NOMO-1 treated with dmso at 0.1 percent for 144 hours (cell line): Measurements from ENCODE around the gene TLE2.
"Not testable (repeated sequence)": the region's sequence is repeated elsewhere in the genome, so short reads cannot be mapped to it uniquely, and the experiment has no call there.

Experiments used
- DNase-seq: peaks from one replicate; lab custom pipeline; 2025; ENCODE audit not compliant: unreplicated experiment; lab: John Stamatoyannopoulos, UW

TLE2 gene

DNA sequence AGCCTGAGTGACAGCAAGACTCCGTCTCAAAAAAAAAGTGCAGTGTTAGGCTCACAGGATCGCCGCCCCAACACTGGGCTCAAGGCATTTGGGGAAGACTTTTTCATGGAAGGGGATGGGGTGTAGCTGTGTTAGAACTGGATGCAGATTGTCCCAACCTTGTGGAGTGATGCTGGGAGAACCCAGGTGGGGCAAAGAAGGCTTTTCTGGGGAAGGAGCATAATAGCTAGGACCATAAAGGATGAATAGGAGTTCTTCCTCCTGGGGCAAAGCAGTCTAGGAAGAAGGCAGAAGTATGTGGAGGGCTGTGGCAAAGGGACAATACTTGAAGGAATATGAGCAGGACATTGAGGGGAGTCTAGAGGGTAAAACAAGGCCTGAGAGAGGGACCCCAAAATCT, 40.5 kb downstream of the TLE2 start:
- DNase-seq, result no peak

- DNase-seq, result no peak
Measured at GRCh38 chr19:2987797-2988196, 41.3 kb downstream of the TLE2 start.

GRCh38 chr19:2986951-2987524, 42.0 kb downstream of the TLE2 start:
- DNase-seq, result no peak

GRCh38 chr19:2984215-2984528, 44.9 kb downstream of the TLE2 start:
- no peak for DNase-seq

GRCh38 chr19:2983351-2984214, 45.5 kb downstream of the TLE2 start:
- DNase-seq, result no peak

- no peak for DNase-seq
Measured at GRCh38 chr19:2982983-2983350, 46.1 kb downstream of the TLE2 start.

- DNase-seq, result no peak
Measured at GRCh38 chr19:2982561-2982960, 46.5 kb downstream of the TLE2 start.

DNA sequence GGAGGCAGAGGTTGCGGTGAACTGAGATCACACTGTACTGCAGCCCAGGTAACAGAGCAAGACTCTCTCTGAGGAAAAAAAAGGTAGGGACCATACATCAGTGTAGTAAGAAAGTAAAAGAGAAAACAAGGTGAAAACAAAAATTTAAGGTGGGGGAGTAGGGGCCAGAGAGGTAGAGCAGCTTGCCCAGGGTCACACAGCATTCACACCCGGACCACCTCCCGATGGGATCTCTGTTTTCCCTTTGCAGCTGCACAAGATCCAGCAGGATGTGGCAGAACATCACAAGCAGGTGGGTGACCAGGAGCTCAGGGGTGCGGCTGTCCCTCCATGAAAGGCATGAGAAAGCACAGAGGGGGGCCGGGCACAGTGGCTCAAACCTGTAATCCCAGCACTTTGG, 47.2 kb downstream of the TLE2 start:
- DNase-seq, result no peak

- DNase-seq, result no peak
Measured at GRCh38 chr19:2978772-2979171, 50.3 kb downstream of the TLE2 start.

DNA sequence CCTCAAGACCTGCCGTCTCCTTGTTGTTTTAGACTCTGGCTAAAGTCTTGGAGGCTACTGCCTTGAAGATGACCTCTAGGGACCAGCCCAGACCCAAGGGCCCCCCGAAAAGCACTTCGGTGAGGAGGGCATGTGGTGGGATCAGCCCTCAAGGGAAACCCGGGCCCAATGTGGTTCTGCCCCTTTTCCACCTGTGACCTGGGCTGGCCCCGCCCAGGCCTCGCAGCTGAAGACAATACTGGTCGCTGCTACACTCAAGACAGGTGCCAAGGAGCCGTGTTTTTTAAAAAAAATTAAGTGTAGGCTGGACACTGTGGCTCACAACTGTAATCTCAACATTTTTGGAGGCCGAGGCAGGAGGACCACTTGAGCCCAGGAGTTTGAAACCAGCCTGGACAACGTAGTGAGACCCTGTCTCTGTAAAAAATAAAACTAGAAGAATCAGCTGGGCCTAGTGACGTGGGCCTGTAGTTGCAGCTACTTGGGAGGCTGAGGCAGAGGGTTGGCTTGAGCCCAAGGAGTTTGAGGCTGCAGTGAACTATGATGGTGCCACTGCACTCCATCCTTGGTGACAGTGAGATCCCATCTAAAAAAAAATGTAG, 50.8 kb downstream of the TLE2 start:
- no peak for DNase-seq

- no peak for DNase-seq
Measured at GRCh38 chr19:2977746-2978138, 51.3 kb downstream of the TLE2 start.

- peak; percentile 95 for DNase-seq
Measured at GRCh38 chr19:2977001-2977745, 51.9 kb downstream of the TLE2 start, which contains the start of gene TLE6. Gene TLE6, plus strand, starts transcription at chr19:2977564. Its CDS starts 670 bp downstream, at chr19:2978234.

- no peak for DNase-seq
Measured at GRCh38 chr19:2976609-2977000, 52.5 kb downstream of the TLE2 start.

GRCh38 chr19:2974342-2975041, 54.6 kb downstream of the TLE2 start:
- no peak for DNase-seq

DNA sequence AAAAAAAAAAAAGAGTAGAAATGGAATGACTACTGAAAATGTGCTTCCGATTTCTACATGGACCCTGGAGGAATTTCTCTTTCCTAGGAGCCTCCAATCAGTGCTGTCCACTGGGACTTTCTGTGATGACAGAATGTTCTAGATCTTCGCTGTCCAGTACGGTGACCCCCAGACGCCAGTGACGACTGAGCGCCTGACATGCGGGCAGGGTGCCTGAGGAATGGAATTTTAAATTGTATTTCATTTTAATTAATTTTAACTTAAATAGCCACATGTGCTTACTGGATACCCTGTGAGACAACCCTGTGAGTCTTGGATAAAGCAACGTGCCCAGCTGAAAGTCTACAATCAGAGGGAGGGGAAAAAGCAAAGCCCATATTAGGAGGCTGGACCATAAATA, 55.9 kb downstream of the TLE2 start:
- DNase-seq, result no peak

GRCh38 chr19:2970201-2970835, 58.8 kb downstream of the TLE2 start:
- DNase-seq, result no peak

DNA sequence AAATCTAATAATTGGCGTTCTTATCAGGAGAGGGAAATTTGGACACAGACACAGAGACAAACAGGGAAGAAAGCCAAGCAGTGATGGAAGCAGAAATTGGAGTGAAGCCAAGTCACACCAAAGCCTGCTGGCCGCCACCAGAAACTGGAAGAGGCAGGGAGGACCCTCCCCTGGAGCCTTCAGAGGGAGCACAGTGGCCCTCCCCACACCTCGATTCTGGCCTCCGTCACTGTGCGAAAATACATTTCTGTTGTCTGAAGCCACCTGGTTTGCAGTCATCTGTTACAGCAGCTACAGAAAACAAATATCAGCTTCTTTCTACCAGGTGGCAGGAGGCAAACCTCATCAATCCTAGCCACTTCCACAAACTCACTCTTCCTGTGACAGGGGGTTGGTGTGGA, 60.0 kb downstream of the TLE2 start:
- DNase-seq, result no peak

DNA sequence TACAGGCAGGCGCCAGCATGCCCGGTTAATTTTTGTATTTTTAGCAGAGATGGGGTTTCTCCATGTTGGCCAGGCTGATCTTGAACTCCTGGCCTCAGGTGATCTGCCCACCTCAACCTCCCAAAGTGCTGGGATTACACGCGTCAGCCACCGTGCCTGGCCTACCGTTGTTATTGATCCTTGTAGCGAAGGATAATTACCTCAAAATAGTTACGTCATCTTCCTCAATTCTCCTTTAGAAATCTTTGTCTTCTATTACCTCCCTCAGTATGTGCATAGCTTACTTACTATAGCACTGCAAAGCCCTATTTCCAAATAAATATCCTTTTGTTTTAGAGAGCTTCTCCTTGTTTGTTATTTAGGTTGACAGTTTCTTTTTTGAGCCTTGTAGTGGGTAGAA, 61.1 kb downstream of the TLE2 start:
- DNase-seq, result no peak

- DNase-seq, result no peak
Measured at GRCh38 chr19:2964874-2965273, 64.2 kb downstream of the TLE2 start.

GRCh38 chr19:2963631-2964030, 65.4 kb downstream of the TLE2 start:
- not testable (repeated sequence) for DNase-seq

GRCh38 chr19:2963122-2963521, 66.0 kb downstream of the TLE2 start:
- DNase-seq, result no peak
